ENCODE measurements around the gene CNTN1. TPM values are rescaled to one million over a fixed set of nuclear protein-coding genes. Genes with fewer than 3 reads are reported as not detected.

The CNTN1 gene
- total RNA-seq, 1 donor from 2014 or later, result 0.46 TPM

DNA sequence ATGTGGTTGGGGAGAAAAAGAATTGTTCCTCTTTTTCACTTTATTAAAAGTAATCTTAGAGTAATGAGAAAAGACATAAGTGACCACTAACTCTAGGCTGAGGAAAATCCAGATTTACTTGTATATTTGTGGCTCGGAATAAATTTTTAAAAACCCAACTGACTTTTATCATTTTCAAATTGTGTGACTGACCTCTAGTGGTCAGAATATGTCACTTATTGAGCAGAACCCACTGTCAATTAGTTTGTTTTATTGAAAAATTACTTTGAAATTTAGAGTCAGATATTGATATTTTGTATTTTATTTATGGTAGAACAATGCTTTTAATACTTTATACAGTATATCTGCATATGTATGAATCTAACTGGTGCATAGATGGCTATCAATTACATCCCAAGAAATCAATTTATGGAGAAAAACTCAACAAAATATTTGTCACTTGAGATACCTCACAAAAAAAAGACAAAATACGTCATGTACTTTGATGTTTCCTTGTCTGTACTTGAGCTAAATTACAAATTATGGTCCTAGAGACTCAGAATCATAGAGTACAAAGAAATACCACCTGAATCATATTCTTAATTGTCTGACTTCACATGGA is 229.4 kb downstream of the CNTN1 start:
- intact Hi-C loops (cut with DNase I), result no loop called here
- ATAC-seq (ENCODE audit: poor library complexity), result no peak
- no peak for DNase-seq

DNA sequence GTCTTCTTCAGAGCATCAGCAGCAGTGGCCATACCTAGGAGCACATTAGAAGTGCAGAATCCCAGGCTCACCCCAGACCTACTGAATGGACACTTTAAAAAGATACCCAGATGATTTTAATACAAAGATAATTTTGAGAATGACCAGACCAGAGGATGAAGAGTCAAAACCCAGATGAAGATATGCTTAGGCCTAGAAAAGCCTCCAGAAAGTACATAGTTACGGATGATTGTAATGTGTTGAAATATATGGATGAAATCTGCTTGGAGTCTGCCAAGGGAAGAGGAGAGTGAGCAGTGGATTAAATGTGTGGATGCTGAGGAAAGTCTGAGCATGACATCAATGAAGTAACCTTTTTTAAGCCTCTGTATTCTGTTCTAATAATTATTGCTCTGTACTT is 245.7 kb downstream of the CNTN1 start:
- intact Hi-C loops (cut with DNase I), result no loop called here
- ATAC-seq (ENCODE audit: poor library complexity) (no peak), DNase-seq (no peak)

DNA sequence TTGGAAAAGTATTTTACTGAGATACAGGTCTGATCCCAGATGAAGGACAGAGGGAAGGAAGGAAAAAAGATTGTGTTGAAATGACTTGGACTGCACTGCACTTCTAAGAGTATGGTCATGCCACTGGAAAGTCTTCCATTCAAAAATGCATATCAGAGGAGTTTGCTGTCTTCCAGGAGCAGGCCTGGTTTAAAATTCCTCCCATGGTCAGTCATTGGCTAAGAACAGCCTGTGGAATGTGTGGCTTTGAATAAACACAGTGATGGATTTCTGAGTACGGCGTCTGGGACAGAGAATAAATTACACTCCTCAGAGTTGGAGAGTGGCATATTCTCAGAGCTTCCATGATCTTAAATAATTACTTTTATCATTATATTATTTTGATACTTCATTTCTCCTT is 250.1 kb downstream of the CNTN1 start:
- intact Hi-C loops (cut with DNase I), result loop anchor here (10.0 kb wide), 1 partner anchor 1082 kb away; no protein-coding TSS in a partner anchor
- no peak for DNase-seq
- no peak for ATAC-seq (ENCODE audit: poor library complexity)

DNA sequence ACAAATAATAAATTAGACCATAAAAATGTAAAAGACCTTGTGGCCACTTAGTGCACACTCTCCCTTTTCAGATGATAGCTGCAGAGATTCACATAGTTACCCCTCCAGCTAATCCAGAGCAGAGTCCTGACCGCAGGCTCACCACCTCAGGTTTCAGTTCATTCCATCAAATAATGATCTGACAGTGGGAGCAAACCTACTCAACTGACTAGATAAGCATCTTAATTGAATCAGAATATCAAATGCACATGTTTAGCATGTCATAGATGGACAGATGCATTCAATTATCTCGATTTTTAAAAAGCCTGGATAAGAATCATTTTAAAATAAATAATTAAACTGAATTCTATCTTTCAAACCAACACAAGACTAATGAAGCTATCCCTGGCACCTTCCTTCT is 253.5 kb downstream of the CNTN1 start:
- ATAC-seq (ENCODE audit: poor library complexity), result no peak
- intact Hi-C loops (cut with DNase I), result loop anchor here (10.0 kb wide), 1 partner anchor 1079 kb away; no protein-coding TSS in a partner anchor
- DNase-seq, result no peak

DNA sequence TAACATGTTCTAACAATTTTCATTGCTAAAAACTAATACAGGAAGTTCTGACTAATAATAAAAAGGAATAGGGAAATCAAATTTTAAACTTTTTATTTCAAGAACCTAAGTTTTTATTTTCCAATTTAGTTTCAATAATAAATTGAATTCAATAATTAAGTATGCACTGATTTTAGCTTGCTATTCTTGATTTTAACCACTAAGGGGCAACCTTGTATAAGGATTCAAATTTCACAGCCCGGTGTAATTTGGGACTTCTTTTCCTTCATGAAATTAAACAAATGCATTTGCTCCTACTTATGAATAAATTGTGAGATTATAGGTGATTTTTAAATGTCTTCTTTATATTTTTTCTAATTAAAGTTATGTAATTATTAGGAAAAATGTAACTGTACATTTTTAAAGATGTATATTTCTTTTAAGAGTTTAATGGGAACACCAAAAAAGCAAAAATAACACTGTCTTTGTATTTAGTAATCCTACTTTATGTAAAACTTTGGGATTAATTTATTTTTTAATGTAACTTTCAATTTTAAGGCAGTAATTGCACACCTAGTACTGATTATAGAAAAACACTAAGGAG is 254.5 kb downstream of the CNTN1 start:
- ATAC-seq (ENCODE audit: poor library complexity) (no peak), DNase-seq (no peak)
- intact Hi-C loops (cut with DNase I), result loop anchor here (10.0 kb wide), 1 partner anchor 1078 kb away; no protein-coding TSS in a partner anchor

DNA sequence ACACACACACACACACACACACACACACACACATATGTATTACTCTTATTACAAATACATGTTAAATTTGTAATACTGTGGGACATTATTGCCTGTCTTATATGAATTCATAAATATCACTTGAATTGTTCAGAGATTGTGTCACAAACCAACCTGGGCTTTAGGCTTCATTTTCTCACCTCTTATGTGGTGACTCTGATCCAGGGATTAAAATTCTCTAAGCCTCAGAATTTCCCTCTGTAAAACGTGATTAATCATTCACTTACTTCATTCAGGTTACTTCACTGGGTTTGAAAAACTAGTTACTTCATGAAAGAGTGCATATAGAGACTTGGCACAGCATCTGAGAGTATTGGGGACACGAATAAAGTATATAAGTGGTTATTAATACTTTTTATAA is 255.6 kb downstream of the CNTN1 start:
- intact Hi-C loops (cut with DNase I), result loop anchor here (10.0 kb wide), 1 partner anchor 1077 kb away; no protein-coding TSS in a partner anchor
- ATAC-seq (ENCODE audit: poor library complexity), result no peak
- no peak for DNase-seq

DNA sequence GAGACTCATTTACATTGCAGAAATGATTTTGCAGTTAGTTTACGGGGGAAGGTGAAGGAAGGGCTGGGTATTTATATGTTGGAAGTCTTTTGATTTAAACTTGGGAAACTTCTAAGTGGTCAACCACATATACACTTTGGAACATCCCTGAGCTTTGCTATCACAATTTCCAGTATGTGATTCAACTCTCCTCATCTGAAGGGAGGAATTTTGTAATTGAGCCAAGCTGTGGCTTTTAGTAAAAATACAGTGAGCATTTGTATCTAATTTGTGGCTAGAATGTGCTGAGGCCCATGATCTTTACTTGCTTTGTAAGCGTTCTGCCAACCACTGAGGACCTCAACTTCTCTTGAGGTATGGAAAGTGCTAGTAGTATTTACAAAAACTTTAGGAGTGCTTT is 260.8 kb downstream of the CNTN1 start:
- DNase-seq (no peak), ATAC-seq (ENCODE audit: poor library complexity) (no peak)
- intact Hi-C loops (cut with DNase I), result no loop called here

DNA sequence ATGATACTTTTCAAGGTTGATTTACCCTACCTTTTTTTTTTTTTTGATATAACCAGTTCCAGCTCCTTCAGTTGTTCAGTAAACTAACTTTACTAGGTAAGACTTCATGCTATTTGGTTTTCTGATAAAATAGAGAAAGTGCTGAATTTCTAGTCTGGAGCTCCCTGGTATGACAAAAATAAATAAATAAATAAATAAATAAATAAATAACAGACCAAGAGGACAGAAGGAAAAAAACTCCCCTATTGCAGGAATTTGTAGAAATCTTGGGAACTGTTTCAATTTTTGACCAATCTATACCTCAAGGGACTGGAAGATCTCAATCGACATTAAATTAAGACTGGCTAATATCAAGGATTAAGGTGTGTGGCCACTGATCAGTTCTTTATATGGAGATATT is 265.2 kb downstream of the CNTN1 start:
- no peak for DNase-seq
- intact Hi-C loops (cut with DNase I), result no loop called here
- no peak for ATAC-seq (ENCODE audit: poor library complexity)

DNA sequence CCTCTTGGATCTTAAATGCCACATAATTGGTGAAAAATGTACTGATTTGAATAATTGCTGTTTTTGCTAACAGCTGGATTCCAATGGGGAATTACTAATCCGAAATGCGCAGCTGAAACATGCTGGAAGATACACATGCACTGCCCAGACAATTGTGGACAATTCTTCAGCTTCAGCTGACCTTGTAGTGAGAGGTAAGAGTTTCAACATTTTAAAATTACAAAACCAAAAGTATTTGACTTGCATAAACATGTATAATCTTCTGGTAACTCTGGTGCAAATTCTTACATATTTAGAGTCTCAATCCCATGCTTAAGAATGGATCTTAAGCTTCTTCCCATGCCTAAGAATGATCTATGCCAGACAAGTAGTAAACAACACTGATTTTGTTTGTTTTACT is 266.8 kb downstream of the CNTN1 start:
- intact Hi-C loops (cut with DNase I), result no loop called here
- DNase-seq, result no peak
- no peak for ATAC-seq (ENCODE audit: poor library complexity)

DNA sequence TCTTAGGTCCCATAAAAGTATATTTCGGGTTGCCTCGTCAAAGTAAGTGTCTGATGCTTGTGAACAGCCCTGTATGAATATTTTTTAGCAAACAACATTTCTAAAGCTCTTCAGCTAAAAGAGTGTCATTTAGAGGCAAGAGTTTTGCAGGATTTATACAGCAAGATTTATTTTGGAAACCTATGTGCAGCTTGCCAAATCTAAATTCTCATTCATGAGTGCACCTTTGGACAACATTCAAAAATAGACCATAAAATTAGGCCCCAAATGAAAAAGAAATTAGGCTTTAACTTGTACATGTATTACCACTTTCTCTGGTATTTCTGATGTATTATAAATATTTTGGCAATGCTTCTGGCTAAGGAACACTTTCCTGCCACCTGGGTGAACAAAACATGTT is 271.5 kb downstream of the CNTN1 start:
- intact Hi-C loops (cut with DNase I), result no loop called here
- no peak for ATAC-seq (ENCODE audit: poor library complexity)
- DNase-seq, result no peak

DNA sequence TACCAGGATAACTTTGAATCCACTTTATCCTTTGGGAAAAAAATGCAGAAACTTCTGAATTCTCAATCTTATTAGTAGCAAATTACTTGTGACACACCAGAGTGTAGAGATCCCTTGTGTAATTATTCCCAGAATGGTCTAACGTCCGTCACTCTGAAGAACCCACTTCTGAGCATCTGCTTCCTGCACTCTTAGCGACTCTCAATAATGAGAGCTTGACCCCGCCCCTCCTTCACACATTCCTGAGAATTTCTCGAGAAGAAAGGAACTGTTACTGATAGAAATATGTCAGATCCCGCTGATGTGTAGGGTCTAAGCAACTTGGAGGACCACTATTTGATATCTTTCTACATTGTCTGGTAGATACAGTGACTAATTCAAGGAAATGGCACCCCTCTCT is 277.6 kb downstream of the CNTN1 start:
- intact Hi-C loops (cut with DNase I), result no loop called here
- ATAC-seq (ENCODE audit: poor library complexity) (no peak), DNase-seq (no peak)

DNA sequence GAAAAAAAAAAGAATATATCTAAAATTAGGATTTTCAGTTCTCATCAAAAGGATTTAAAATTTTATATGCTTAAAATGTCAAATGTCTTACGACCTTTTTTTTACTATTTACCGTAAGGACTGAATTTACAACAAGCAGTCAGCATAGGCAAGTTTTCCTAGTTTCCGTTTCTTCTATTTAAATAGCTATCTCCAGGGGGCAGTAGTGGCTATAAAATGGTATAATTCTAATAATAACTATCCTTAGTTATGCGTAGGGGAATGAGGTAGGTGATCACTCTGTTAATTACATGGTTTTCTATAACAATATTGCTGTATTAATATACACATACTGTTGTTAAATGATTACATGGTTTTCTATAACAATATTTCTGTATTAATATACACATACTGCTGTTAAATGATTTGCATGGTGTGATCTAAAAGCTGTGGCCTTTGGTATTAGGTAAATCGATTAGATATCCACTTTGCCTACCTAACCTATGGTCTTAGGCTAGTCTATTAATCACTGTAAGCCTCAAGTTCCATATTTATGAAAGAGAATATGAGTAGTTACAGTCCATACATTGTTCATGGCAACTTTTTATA is 278.2 kb downstream of the CNTN1 start:
- intact Hi-C loops (cut with DNase I), result no loop called here
- DNase-seq, result no peak
- no peak for ATAC-seq (ENCODE audit: poor library complexity)

DNA sequence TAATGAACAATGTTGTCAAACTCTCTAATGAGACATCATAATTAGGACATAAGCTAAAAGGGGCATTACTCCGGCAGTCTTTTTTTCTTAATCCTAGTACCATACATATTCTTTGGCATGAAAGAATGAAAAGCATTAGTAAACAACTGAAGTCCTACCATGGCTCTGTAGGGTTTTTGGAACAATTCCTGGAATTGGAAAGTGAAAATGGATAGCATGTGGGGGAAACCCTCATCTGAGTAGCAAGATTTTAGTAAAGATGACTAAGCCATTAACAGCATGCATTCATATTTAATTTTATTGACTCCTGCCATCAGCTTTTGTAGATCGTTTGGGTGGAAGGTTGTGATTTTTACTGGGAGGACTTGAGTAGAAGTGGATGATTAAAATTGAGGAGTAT is 279.7 kb downstream of the CNTN1 start:
- no peak for DNase-seq
- intact Hi-C loops (cut with DNase I), result no loop called here
- no peak for ATAC-seq (ENCODE audit: poor library complexity)

DNA sequence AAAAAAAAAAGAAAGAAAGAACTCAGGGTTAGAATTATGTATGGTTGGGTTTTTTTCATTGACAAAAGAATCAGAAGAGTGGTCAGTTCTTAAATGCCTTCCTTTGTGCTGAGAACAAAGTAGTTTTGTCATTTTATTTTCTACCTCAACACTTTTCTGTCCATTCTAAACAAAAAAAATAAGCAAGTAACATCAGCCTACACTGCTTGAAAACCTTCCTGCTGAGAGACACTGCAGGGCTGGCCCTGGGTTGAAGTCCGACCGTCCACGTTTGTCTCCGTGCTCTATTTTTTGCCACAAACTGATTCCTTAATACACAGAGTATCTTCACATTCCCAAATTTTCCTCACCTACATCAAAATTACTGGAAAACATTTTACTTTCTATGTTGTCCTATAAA is 284.3 kb downstream of the CNTN1 start:
- DNase-seq, result no peak
- no peak for ATAC-seq (ENCODE audit: poor library complexity)
- intact Hi-C loops (cut with DNase I), result no loop called here

DNA sequence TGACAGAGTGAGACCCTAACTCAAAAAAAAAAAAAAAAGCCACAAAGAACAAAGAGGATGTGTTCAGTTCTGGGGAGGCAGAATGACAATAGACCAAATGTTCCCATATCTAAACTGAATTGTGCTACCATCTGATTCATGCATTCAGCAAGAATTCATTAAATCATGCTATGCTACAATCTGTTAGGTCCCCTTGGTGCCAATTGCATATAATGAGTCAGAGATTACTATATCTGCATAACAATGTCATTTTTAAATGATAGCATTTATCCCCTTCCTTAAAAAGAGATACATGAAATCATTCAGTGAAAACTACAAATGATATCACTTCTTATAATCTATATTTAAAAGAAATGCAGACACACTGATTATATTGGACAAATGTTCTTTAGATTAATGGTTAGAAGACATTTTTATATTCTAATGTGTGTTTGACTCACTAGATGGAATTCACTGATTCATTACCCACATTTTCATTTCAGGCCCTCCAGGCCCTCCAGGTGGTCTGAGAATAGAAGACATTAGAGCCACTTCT is 288.3 kb downstream of the CNTN1 start:
- DNase-seq, result no peak
- intact Hi-C loops (cut with DNase I), result no loop called here
- no peak for ATAC-seq (ENCODE audit: poor library complexity)

DNA sequence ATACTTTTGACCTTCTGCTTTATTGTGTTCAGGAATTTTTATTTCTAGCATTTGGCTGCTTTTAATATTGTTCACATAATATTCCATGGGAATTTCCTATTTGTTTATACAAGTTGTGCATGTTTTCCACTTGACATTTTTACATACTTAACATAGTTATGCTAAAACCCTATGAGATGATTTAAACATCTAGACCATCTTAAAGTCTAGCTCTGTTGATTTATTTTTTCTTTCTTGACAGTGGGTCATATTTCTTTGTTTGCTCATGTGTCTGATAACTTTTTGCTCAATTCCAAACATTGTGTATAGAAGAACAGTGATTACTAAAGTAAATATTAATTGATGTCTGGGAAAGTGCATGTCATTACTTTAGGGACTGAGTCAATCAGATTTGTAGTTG is 293.8 kb downstream of the CNTN1 start:
- no peak for ATAC-seq (ENCODE audit: poor library complexity)
- DNase-seq, result no peak
- intact Hi-C loops (cut with DNase I), result no loop called here

DNA sequence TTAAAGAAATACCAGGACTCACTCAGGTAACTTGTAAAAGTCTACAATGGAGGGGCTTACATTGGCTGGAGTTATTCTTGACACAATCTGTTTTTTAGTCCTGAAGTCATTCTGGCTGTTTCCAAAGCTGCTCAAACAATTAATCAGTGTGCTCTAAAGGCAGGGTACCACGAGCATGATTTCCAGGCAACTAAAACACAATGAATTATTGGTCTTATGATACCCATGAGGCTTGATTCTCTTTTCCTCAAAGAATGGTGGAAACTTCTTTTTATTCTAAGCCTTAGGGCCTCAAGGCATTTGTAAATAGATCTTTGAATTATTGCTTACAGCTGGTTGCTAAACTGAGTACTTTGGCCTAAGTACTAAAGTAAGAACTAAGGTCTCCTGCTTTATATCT is 296.1 kb downstream of the CNTN1 start:
- ATAC-seq (ENCODE audit: poor library complexity), result no peak
- intact Hi-C loops (cut with DNase I), result no loop called here
- DNase-seq, result no peak

DNA sequence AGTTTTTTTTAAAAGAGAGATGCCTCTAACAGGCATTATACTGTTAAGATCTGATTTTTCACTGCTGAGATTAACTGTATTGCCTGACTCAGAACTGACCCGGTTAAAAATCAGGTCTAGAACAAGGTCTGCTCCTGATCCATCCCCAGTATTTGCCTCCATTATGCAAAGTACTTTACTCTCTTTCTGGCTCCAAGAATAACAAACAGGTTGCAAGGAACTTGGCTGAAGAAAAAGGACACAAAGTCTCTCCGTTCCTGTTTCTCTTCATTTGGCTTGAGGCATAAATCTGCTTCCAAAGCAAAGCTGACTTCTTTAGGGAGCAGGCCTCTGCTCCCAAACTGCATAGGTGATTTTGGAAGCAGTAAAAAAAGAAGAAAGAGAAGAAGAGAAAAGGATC is 296.6 kb downstream of the CNTN1 start:
- no peak for ATAC-seq (ENCODE audit: poor library complexity)

DNA sequence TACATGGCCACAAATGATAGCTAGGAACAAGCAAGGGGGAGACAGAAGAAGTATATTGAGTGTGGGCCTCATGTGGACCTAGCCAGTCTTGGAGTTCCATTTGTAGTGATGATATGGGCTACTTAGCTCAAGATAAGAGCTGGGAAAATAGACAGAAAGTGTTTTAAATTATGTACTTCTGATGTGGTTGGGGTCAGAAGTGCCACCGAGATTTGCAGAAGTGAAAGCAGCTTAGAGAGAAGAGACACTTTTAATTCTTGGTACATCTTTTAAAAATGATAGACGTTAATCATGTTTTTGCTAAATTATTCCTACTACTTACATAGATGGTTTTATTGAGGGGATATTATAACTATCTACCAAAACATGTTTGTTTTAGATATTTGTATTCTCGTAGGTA is 297.5 kb downstream of the CNTN1 start:
- intact Hi-C loops (cut with DNase I), result no loop called here
- ATAC-seq (ENCODE audit: poor library complexity) (no peak), DNase-seq (no peak)

More for the DNA sequence above, 296.6 kb downstream of the CNTN1 start:
- intact Hi-C loops (cut with DNase I), result no loop called here
- DNase-seq, result no peak

DNA sequence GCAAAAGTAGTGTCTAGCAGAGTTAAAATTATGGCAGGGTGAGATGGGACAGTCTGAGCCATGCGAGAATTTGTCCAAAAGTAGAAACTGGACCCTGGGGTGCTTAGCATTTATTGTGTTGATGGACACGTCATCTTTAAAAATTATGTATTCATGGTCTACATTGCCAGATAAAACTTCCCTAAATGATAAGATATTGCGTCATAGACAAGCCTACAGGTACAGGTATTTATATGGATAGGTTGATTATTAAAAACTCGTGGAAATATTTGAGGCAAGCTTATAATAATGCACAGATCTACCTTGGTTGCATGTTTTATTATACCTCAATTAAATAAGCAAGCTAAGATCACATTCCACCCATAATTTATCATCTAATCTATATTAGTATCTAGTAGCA is 299.9 kb downstream of the CNTN1 start:
- DNase-seq (no peak), ATAC-seq (ENCODE audit: poor library complexity) (no peak)
- intact Hi-C loops (cut with DNase I), result no loop called here
